GM12892 (cell line): Measurements from ENCODE around the gene SLC66A1.

ENCODE experiments used
- POLR2A ChIP-seq: IDR thresholded peaks from 2 replicates; pipeline ENCODE4 v1.6.1; 2011; ENCODE audit warnings: low read depth, low read length, control low read depth
- POLR2AphosphoS5 ChIP-seq: IDR thresholded peaks from 2 replicates; pipeline ENCODE4 v1.6.1; 2011; ENCODE audit warnings: low read depth, low read length, control low read depth
- TAF1 ChIP-seq: IDR thresholded peaks from 2 replicates; pipeline ENCODE4 v1.6.1; 2011; ENCODE audit warnings: low read depth, mild to moderate bottlenecking, control low read depth, low read length, borderline replicate concordance

DNA sequence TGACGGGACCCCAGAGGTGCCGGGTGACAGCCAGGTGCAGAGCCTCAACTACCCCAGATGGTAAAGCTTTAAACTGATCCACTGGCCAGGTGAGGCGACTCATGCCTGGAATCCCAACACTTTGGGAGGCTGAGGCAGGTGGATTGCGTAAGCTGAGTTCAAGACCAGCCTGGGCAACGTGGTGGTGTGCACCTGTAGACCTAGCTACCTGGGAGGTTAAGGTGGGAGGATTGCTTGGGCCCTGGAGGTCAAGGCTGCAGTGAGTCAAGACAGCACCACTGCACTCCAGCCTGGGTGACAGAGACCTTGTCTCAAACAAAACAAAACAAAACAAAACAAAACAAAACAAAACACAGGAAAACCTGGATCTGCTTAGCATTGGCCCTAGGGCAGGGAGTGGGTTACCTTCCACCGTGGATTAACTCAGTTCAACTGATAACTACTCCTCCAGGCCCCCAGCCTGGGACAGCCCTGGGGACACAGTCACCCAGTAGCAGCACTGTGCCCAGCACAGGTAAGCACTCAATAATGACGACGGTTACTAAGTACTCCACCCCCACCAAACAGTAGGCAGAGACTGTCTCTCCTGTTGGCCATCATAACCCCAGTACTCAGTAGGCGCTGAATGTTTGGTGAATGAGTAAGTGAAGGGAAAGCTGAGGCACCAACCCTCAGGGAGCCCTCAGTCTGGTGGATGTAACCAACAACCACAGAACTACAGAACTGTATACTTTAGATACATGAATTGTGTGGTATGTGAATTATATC, 21.6 kb downstream of the SLC66A1 start:
- TF ChIP-seq POLR2AphosphoS5 (no peak), POLR2A (no peak), TAF1 (no peak)
